HEK293T (cell line): Measurements from ENCODE around the gene CD209.
"Not testable (repeated sequence)": the region's sequence is repeated elsewhere in the genome, so short reads cannot be mapped to it uniquely, and the experiment has no call there.

Source experiments
- CTCF ChIA-PET: fragments of 350-600 bp; formaldehyde crosslinking; extraction: SDS; loops from one replicate; lab custom pipeline; 2021; ENCODE audit warnings: antibody characterized with exemption, inconsistent platforms; lab: Yijun Ruan, JAX
- POLR2A ChIA-PET: fragments of 350-600 bp; formaldehyde crosslinking; extraction: SDS; loops from one replicate; lab custom pipeline; 2020; ENCODE audit warnings: antibody characterized with exemption, inconsistent platforms; lab: Yijun Ruan, JAX
- DNase-seq: peaks from one replicate; pipeline ENCODE4 v3.0.0; 2012; ENCODE audit warnings: mixed read lengths; ENCODE audit errors: extremely low spot score
- ARNT ChIP-seq: fragments of 450-650 bp; IDR thresholded peaks from 2 replicates; pipeline ENCODE4 v1.6.1; 2017; ENCODE audit warnings: mild to moderate bottlenecking
- BHLHE40 ChIP-seq: fragments of 450-650 bp; IDR thresholded peaks from 2 replicates; pipeline ENCODE4 v1.6.1; 2016; ENCODE audit warnings: mild to moderate bottlenecking, moderate library complexity, borderline replicate concordance
- CTBP1 ChIP-seq: fragments of 450-650 bp; IDR thresholded peaks from 2 replicates; pipeline ENCODE4 v1.6.1; 2016; ENCODE audit warnings: borderline replicate concordance
- ELF4 ChIP-seq: fragments of 450-650 bp; IDR thresholded peaks from 2 replicates; pipeline ENCODE4 v1.6.1; 2017; ENCODE audit warnings: antibody characterized with exemption
- FOXA1 ChIP-seq: fragments of 450-650 bp; IDR thresholded peaks from 2 replicates; pipeline ENCODE4 v1.6.1; 2016; ENCODE audit warnings: mild to moderate bottlenecking
- FOXK2 ChIP-seq: fragments of 450-650 bp; IDR thresholded peaks from 2 replicates; pipeline ENCODE4 v1.6.1; 2016; ENCODE audit warnings: mild to moderate bottlenecking
- FOXM1 ChIP-seq: fragments of 450-650 bp; IDR thresholded peaks from 2 replicates; pipeline ENCODE4 v1.6.1; 2017; ENCODE audit warnings: mild to moderate bottlenecking, borderline replicate concordance
- HDGF ChIP-seq: fragments of 450-650 bp; IDR thresholded peaks from 2 replicates; pipeline ENCODE4 v1.6.1; 2017; ENCODE audit warnings: antibody characterized with exemption, borderline replicate concordance
- L3MBTL2 ChIP-seq: fragments of 450-650 bp; conservative IDR thresholded peaks from 2 replicates; pipeline ENCODE4 v1.6.1; 2016; ENCODE audit warnings: mild to moderate bottlenecking
- LEF1 ChIP-seq: fragments of 450-650 bp; IDR thresholded peaks from 2 replicates; pipeline ENCODE4 v1.6.1; 2017; ENCODE audit warnings: mild to moderate bottlenecking, borderline replicate concordance
- NFRKB ChIP-seq: fragments of 450-650 bp; IDR thresholded peaks from 2 replicates; pipeline ENCODE4 v1.6.1; 2016; ENCODE audit warnings: mild to moderate bottlenecking, moderate library complexity
- PKNOX1 ChIP-seq: fragments of 450-650 bp; IDR thresholded peaks from 2 replicates; pipeline ENCODE4 v1.6.1; 2016
- SP1 ChIP-seq: fragments of 450-650 bp; IDR thresholded peaks from 2 replicates; pipeline ENCODE4 v1.6.1; 2017
- SUZ12 ChIP-seq: fragments of 450-650 bp; IDR thresholded peaks from 2 replicates; pipeline ENCODE4 v1.6.1; 2016; ENCODE audit warnings: mild to moderate bottlenecking
- TARDBP ChIP-seq: fragments of 450-650 bp; IDR thresholded peaks from 2 replicates; pipeline ENCODE4 v1.6.1; 2016
- ZNF384 ChIP-seq: fragments of 450-650 bp; IDR thresholded peaks from 2 replicates; pipeline ENCODE4 v1.6.1; 2016

Gene CD209

DNA sequence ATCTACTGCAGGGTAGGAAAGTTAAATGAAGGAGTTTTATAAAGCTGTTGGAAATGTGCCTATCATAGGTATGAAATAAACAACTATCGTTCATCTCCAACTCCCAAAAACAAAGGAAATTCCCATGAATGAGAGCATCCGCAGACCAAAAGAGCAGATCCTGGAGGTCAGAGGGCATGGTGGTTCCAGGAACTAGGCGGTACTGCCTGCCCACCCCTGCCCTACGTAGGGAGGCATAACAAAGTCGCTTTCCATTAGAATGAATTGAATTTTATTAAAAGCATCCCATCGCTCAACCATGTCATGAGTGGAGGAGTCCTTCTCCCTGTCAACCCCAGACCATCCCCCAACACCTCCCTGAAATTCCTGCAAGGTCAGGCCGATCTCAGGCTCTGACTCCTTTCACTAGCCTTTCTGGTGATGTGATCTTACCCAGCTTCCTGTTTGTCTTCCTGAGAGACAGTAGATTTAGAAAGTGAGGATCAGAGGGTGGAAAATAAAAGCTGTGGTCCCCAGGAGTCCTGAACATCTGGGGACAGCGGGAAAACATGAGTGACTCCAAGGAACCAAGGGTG is 15.5 kb upstream of the CD209 start, which contains the start of gene CLEC4M:
TSS of gene CLEC4M (plus strand) at position 525 of the 575 bp plus-strand sequence. CDS start at position 549, 24 bp downstream.
- no peak for DNase-seq
- TF ChIP-seq NFRKB (no peak), L3MBTL2 (no peak)
- POLR2A ChIA-PET = no interaction called here
- CTCF ChIA-PET = interaction anchor here (0.6 kb wide), 1 partner anchor 660 kb away, joined by 3 read pairs; no protein-coding TSS in a partner anchor

DNA sequence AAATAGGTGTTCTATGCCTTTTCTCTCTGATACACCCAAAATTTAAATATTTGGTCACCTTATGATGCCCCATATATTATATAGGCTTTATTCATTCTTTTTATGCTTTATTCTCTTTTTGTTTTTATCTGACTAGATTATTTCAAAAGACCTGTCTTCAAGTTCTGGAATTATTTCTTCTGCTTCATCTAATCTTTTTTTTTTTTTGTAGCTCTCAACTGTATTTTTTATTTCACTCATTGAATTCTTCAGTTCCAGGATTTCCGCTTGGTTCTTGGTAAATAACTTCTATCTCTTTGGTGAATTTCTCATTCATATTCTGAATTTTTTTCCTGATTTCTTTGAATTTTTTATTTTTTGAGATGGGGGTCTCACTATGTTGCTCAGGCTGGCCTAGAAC is 11.8 kb upstream of the CD209 start:
- CTCF ChIA-PET = no interaction called here
- no peak for TF ChIP-seq FOXA1
- TF ChIP-seq ZNF384 = no peak
- TF ChIP-seq CTBP1 = no peak
- TF ChIP-seq ARNT = no peak
- TF ChIP-seq FOXM1 = no peak
- TF ChIP-seq SUZ12 = no peak
- no peak for TF ChIP-seq ELF4
- TF ChIP-seq BHLHE40 = no peak
- TF ChIP-seq NFRKB = no peak
- TF ChIP-seq PKNOX1 = no peak
- no peak for TF ChIP-seq SP1
- TF ChIP-seq TARDBP = no peak
- no peak for TF ChIP-seq FOXK2
- no peak for TF ChIP-seq LEF1
- no peak for TF ChIP-seq HDGF
- no peak for TF ChIP-seq L3MBTL2
- no peak for DNase-seq
- POLR2A ChIA-PET = no interaction called here

DNA sequence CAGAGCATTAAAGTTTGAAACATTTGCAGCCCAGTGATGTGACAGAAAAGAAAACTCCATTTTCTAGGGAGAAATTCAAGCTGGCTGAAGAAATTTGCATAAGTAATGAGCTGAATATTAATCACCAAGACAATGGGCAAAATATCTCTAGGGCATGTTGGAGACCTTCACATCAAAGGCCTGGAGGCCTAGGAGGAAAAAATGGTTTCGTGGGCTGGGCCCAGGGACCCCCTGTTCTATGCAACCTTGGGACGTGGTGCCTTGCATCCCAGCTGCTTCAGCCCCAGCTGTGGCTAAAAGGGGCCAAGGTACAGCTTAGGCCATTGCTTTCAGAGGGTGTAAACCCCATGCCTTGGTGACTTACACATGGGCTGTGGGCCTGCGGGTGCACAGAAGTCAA is 10.0 kb upstream of the CD209 start:
- CTCF ChIA-PET = no interaction called here
- TF ChIP-seq PKNOX1 (no peak), SUZ12 (no peak), HDGF (no peak), CTBP1 (no peak)
- POLR2A ChIA-PET = no interaction called here
- DNase-seq = no peak

- ChIA-PET CTCF (no interaction called here), POLR2A (no interaction called here)
- TF ChIP-seq TARDBP (no peak), CTBP1 (no peak), ZNF384 (no peak)
- no peak for DNase-seq
Measured at GRCh38 chr19:7756258-7756657, 8.9 kb upstream of the CD209 start.

DNA sequence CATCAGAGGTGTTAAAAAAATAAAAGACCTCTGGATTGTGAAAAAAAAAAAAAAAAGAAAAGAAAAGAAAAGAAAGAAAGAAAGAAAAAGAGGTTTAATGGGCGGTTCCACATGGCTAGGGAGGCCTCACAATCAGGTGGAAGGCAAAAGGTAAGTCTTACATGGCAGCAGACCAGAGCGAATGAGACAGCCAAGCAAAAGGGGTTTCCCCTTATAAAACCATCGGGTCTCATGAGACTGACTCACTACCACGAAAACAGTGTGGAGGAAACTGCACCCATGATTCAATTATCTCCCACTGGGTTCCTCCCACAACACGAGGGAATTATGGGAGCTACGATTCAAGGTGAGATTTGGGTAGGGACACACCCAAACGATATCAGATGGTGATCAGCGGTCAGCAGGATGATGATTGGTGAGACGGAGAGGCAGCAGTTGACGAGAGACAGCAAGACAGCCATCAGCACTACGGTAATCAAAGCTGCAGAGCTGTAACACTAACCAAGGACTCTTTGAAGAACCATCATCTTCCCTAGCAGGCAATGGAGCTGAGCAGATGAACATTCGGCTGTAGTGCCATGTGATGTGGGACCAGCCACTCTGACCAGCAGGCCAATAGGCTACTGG is 3.9 kb upstream of the CD209 start:
- no peak for TF ChIP-seq ELF4
- TF ChIP-seq HDGF = no peak
- TF ChIP-seq SP1 = no peak
- no peak for TF ChIP-seq SUZ12
- no peak for TF ChIP-seq NFRKB
- TF ChIP-seq PKNOX1 = no peak
- no peak for TF ChIP-seq FOXA1
- TF ChIP-seq CTBP1 = no peak
- TF ChIP-seq ZNF384 = no peak
- no peak for TF ChIP-seq L3MBTL2
- no peak for TF ChIP-seq FOXM1
- TF ChIP-seq ARNT = no peak
- TF ChIP-seq LEF1 = no peak
- no peak for TF ChIP-seq BHLHE40
- no peak for TF ChIP-seq TARDBP
- TF ChIP-seq FOXK2 = no peak
- POLR2A ChIA-PET = no interaction called here

DNA sequence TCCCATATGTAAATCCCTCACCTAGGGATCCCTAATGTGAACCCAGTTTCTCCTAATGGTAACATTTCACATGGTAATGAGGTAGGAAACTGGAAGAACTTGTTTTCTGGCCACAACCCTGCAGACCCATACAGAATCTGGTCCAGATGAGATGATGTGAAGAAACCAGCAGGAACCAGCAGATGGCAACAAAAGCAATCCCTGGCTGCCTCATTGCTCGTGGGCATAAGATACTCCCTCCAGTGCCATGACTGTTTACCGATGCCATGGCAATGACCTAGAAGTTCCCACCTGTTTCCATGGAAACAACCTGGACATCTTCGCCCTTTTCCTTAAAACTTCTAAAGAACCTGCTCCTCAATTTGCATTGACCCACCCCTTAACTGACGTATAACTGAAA is 1.4 kb upstream of the CD209 start:
- TF ChIP-seq FOXA1 (no peak), ZNF384 (no peak)
- ChIA-PET POLR2A (no interaction called here), CTCF (no interaction called here)
- no peak for DNase-seq

More for the DNA sequence above, 3.9 kb upstream of the CD209 start:
- DNase-seq = no peak
- CTCF ChIA-PET = no interaction called here

- ChIA-PET POLR2A (no interaction called here), CTCF (no interaction called here)
- TF ChIP-seq SP1 = no peak
- no peak for TF ChIP-seq BHLHE40
- TF ChIP-seq FOXK2 = no peak
- TF ChIP-seq ZNF384 = no peak
- TF ChIP-seq FOXA1 = no peak
- no peak for TF ChIP-seq LEF1
- no peak for DNase-seq
Measured at GRCh38 chr19:7748171-7748570, 837 bp upstream of the CD209 start.

GRCh38 chr19:7746306-7746705 is 1.0 kb downstream of the CD209 start:
- CTCF ChIA-PET, POLR2A ChIA-PET, DNase-seq: not testable (repeated sequence)
